MM.1S (cell line): ENCODE results near the gene PLCH1.

ENCODE experiments used
- DNase-seq: peaks from one replicate; pipeline ENCODE4 v3.0.0-alpha.2; 2015
- H2AFZ ChIP-seq: fragments of 300-600 bp; sonication (generic); 2 replicates; pipeline ENCODE4 v1.6.0; 2016; ENCODE audit warnings: antibody characterized with exemption, low read length
- H3F3A ChIP-seq: fragments of 300-600 bp; sonication (generic); 2 replicates; pipeline ENCODE4 v1.6.1; 2016; ENCODE audit warnings: mild to moderate bottlenecking, antibody characterized with exemption, low read length, moderate library complexity, mixed read lengths; ENCODE audit not compliant: insufficient read depth
- H3K27ac ChIP-seq: fragments of 300-600 bp; sonication (generic); 2 replicates; pipeline ENCODE4 v1.5.1; 2016; ENCODE audit warnings: mild to moderate bottlenecking, low read length
- H3K27me3 ChIP-seq: fragments of 300-600 bp; sonication (generic); replicated peaks from 2 replicates; pipeline ENCODE4 v1.6.0; 2016; ENCODE audit warnings: low read length; ENCODE audit not compliant: insufficient read depth
- H3K36me3 ChIP-seq: fragments of 300-600 bp; sonication (generic); replicated peaks from 2 replicates; pipeline ENCODE4 v1.6.1; 2016; ENCODE audit warnings: mild to moderate bottlenecking, low read length, mixed read lengths; ENCODE audit not compliant: insufficient read depth
- H3K4me1 ChIP-seq: fragments of 300-600 bp; sonication (generic); 2 replicates; pipeline ENCODE4 v1.6.1; 2016; ENCODE audit warnings: low read length, mixed read lengths
- H3K4me2 ChIP-seq: fragments of 300-600 bp; sonication (generic); 2 replicates; pipeline ENCODE4 v1.6.0; 2016; ENCODE audit warnings: low read depth, low read length
- H3K4me3 ChIP-seq: fragments of 300-600 bp; sonication (generic); 2 replicates; pipeline ENCODE4 v1.5.1; 2016; ENCODE audit warnings: low read length, mixed read lengths
- H3K79me2 ChIP-seq: fragments of 300-600 bp; sonication (generic); 2 replicates; pipeline ENCODE4 v1.6.1; 2016; ENCODE audit warnings: mixed run types, low read length, mixed read lengths
- H3K9ac ChIP-seq: fragments of 300-600 bp; sonication (generic); 2 replicates; pipeline ENCODE4 v1.6.1; 2016; ENCODE audit warnings: low read length, mixed read lengths
- H3K9me2 ChIP-seq: fragments of 300-600 bp; sonication (generic); replicated peaks from 2 replicates; pipeline ENCODE4 v1.6.1; 2016; ENCODE audit warnings: mild to moderate bottlenecking, low read length, mixed read lengths; ENCODE audit not compliant: insufficient read depth
- H3K9me3 ChIP-seq: fragments of 300-600 bp; sonication (generic); replicated peaks from 2 replicates; pipeline ENCODE4 v1.6.1; 2016; ENCODE audit warnings: mild to moderate bottlenecking, low read length, mixed read lengths; ENCODE audit not compliant: insufficient read depth
- H4K20me1 ChIP-seq: fragments of 300-600 bp; sonication (generic); 2 replicates; pipeline ENCODE4 v1.6.1; 2016; ENCODE audit warnings: mild to moderate bottlenecking, low read length, moderate library complexity, mixed read lengths; ENCODE audit not compliant: insufficient read depth
- EZH2 ChIP-seq: fragments of 300-600 bp; sonication (generic); optimal IDR thresholded peaks from 2 replicates; pipeline ENCODE3; 2017; ENCODE audit warnings: low read depth, mild to moderate bottlenecking, antibody characterized with exemption, low read length, mixed read lengths
- EZH2phosphoT487 ChIP-seq: fragments of 300-600 bp; sonication (generic); IDR thresholded peaks from 2 replicates; pipeline ENCODE4 v1.6.1; 2018; ENCODE audit warnings: antibody characterized with exemption, low read length
- TF ChIP-seq, protein P1 (sequence below): fragments of 300-600 bp; sonication (generic); IDR thresholded peaks from 2 replicates; pipeline ENCODE4 v1.5.1; 2016; ENCODE audit warnings: antibody characterized with exemption, low read length, mixed read lengths

The PLCH1 gene

DNA sequence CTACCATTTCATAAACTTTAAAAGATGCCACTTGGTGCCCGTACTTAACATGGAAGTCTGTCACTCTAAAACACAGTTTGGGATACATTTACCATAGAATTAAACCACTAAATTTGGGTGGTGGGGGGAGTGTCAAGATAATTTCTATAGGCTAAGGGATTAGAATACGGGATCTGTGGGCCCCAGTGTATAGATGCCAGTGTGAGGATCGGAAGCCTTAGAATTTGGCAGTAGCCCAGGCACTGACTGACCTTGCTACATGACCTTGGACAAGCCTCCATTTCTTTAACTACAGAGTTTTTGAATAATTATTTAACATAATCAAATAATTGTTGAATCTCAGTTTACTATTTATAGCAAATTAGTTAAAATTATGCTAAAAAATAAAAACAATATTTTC, 375.1 kb downstream of the PLCH1 start:
- H3K9me2 ChIP-seq = no peaks in the 10 kb centered on the region
- TF ChIP-seq, protein P1, sequence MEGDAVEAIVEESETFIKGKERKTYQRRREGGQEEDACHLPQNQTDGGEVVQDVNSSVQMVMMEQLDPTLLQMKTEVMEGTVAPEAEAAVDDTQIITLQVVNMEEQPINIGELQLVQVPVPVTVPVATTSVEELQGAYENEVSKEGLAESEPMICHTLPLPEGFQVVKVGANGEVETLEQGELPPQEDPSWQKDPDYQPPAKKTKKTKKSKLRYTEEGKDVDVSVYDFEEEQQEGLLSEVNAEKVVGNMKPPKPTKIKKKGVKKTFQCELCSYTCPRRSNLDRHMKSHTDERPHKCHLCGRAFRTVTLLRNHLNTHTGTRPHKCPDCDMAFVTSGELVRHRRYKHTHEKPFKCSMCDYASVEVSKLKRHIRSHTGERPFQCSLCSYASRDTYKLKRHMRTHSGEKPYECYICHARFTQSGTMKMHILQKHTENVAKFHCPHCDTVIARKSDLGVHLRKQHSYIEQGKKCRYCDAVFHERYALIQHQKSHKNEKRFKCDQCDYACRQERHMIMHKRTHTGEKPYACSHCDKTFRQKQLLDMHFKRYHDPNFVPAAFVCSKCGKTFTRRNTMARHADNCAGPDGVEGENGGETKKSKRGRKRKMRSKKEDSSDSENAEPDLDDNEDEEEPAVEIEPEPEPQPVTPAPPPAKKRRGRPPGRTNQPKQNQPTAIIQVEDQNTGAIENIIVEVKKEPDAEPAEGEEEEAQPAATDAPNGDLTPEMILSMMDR = no peak
- TF ChIP-seq EZH2phosphoT487 (no peak), EZH2 (no peak)
- no peaks in the 10 kb centered on the region for H3K79me2 ChIP-seq
- H3F3A ChIP-seq = no peaks in the 10 kb centered on the region
- H3K4me2 ChIP-seq = no peak overlapping the region
- H3K36me3 ChIP-seq = no peaks in the 10 kb centered on the region
- H3K27me3 ChIP-seq = no peaks in the 10 kb centered on the region
- no peaks in the 10 kb centered on the region for H4K20me1 ChIP-seq
- H2AFZ ChIP-seq = no peak overlapping the region
- no peak for DNase-seq
- no peak overlapping the region for H3K27ac ChIP-seq
- no peaks in the 10 kb centered on the region for H3K9me3 ChIP-seq
- H3K4me3 ChIP-seq = no peak overlapping the region
- H3K9ac ChIP-seq = no peak overlapping the region
- peaks cover 10% of the 10 kb centered on the region; the same call in 1 of the 2 replicates for H3K4me1 ChIP-seq

DNA sequence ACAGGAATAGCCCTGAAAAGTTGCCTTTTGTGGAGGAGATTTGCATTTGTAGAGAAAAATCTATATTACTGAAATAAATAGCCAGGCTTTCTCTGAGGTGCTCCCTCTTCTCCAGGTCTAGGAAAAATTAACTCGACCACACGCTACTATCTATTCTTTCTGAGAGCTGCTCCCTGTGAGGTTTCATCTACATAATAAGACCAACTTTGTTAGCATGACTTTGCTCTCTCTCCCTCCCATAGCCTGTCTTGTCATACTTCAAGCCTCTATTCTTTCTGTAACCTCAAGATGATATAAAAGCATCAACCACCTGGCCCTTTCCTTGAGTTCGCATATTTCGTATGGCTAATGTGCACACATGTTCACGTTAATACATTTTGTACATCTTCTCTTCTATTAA, 375.6 kb downstream of the PLCH1 start:
- Histone ChIP-seq H3K27me3 (no peaks in the 10 kb centered on the region), H3K9ac (no peak overlapping the region), H3K4me1 (peaks cover 10% of the 10 kb centered on the region; the same call in 1 of the 2 replicates), H3K79me2 (no peaks in the 10 kb centered on the region), H4K20me1 (no peaks in the 10 kb centered on the region), H3K4me3 (no peak overlapping the region), H3K4me2 (no peak overlapping the region), H3K9me3 (no peaks in the 10 kb centered on the region), H2AFZ (no peak overlapping the region), H3K27ac (no peak overlapping the region), H3F3A (no peaks in the 10 kb centered on the region), H3K9me2 (no peaks in the 10 kb centered on the region), H3K36me3 (no peaks in the 10 kb centered on the region)
- no peak for DNase-seq
- TF ChIP-seq EZH2 (no peak), EZH2phosphoT487 (no peak)
- TF ChIP-seq, protein P1 = no peak

DNA sequence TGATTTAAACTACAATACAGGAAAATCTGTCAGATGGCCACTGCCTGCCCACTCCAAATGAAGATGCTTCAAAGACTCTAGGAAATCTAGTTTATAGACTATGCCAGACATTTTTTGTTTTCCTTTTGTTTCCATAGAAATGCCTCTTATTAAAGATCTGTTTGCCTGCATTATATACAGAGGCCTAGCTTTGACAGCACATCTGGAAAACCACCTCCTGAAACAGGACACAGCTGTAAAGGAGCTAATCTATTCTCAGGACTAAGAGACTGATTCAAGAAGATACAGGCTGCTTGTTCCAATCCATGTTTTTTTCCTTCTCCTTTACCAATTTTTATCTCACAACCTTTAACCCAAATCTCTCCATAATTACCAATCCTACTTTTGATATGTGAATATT, 376.1 kb downstream of the PLCH1 start:
- no peak overlapping the region for H3K4me3 ChIP-seq
- H3K79me2 ChIP-seq = no peaks in the 10 kb centered on the region
- TF ChIP-seq EZH2 = no peak
- TF ChIP-seq, protein P1 = no peak
- TF ChIP-seq EZH2phosphoT487 = no peak
- H4K20me1 ChIP-seq = no peaks in the 10 kb centered on the region
- no peak overlapping the region for H3K9ac ChIP-seq
- no peak overlapping the region for H2AFZ ChIP-seq
- no peaks in the 10 kb centered on the region for H3K36me3 ChIP-seq
- peaks cover 10% of the 10 kb centered on the region; the same call in 1 of the 2 replicates for H3K4me1 ChIP-seq
- no peaks in the 10 kb centered on the region for H3K27me3 ChIP-seq
- DNase-seq = no peak
- H3K9me3 ChIP-seq = no peaks in the 10 kb centered on the region
- H3K27ac ChIP-seq = no peak overlapping the region
- H3K9me2 ChIP-seq = no peaks in the 10 kb centered on the region
- H3F3A ChIP-seq = no peaks in the 10 kb centered on the region
- no peak overlapping the region for H3K4me2 ChIP-seq
